Endothelial cell of umbilical vein (primary cell): ENCODE data around the gene RASGRF2. TPM values are rescaled to one million over a fixed set of nuclear protein-coding genes. Genes with fewer than 3 reads are reported as not detected.

Source experiments
- BruUV-seq: library from RNA; stranded (reverse); fragments of 400-500 nt; replicated peaks from 2 replicates; lab custom pipeline; 2021; lab: Mats Ljungman, UMichigan
- CTCF ChIA-PET: fragments of 300-600, 350-600 bp; sonication (Branson Sonifier 250); formaldehyde crosslinking; loops from one replicate; lab custom pipeline; 2021; ENCODE audit warnings: antibody characterized with exemption, inconsistent platforms; lab: Charles Lee
- POLR2A ChIA-PET: fragments of 300-600, 350-600 bp; sonication (Branson Sonifier 250); formaldehyde crosslinking; loops from one replicate; lab custom pipeline; 2021; ENCODE audit warnings: antibody characterized with exemption, inconsistent platforms; lab: Charles Lee
- DNase-seq: peaks from one replicate; pipeline ENCODE4 v3.0.0-alpha.2; 2011; ENCODE audit warnings: low read depth, low spot score
- FAIRE-seq: peaks from 2 replicates; lab custom pipeline; 2011; peaks lifted over from hg19 to GRCh38; lab: Jason Lieb, UNC
- H2AFZ ChIP-seq: 2 replicates; pipeline ENCODE4 v1.6.0; 2012; ENCODE audit warnings: low read depth, low read length, control low read depth, inconsistent platforms
- H3K27ac ChIP-seq: 2 replicates; pipeline ENCODE4 v1.5.1; 2011; ENCODE audit warnings: low read depth, mild to moderate bottlenecking, control low read depth, low read length, moderate library complexity; ENCODE audit not compliant: insufficient read depth
- H3K27me3 ChIP-seq, 2 experiments: 2 replicates each; pipeline versions ENCODE4 v1.6.0 to v1.6.1; 2011; ENCODE audit warnings: low read length in 2 of 2, mixed read lengths in 1 of 2; ENCODE audit not compliant: control insufficient read depth in 2 of 2, insufficient read depth in 2 of 2
- H3K36me3 ChIP-seq, 2 experiments: 2 replicates in 1 of 2; 3 replicates in 1 of 2; pipeline ENCODE4 v1.5.1; 2011; ENCODE audit warnings: low read length in 2 of 2, mild to moderate bottlenecking in 1 of 2, moderate library complexity in 1 of 2; ENCODE audit not compliant: control insufficient read depth in 2 of 2, insufficient read depth in 2 of 2; ENCODE audit errors: extremely low read depth in 1 of 2
- H3K4me1 ChIP-seq: 3 replicates; pipeline ENCODE4 v1.5.1; 2011; ENCODE audit warnings: mild to moderate bottlenecking, low read length; ENCODE audit not compliant: control insufficient read depth, insufficient read depth; ENCODE audit errors: extremely low read depth
- H3K4me2 ChIP-seq: 2 replicates; pipeline ENCODE4 v1.6.1; 2011; ENCODE audit warnings: low read length, control low read depth, mixed read lengths; ENCODE audit not compliant: insufficient read depth
- H3K4me3 ChIP-seq, 3 experiments: fragments of 200-600 bp in 1 of 3; sonication (generic), shearing (Covaris generic) in 1 of 3; replicated peaks in 1 of 3; 2 replicates each; pipeline ENCODE4 v1.5.1; 2011 to 2016; ENCODE audit warnings: control low read depth in 3 of 3, low read length in 3 of 3, mild to moderate bottlenecking in 2 of 3, inconsistent platforms in 1 of 3, low read depth in 1 of 3, moderate library complexity in 1 of 3; ENCODE audit not compliant: insufficient read depth in 1 of 3
- H3K79me2 ChIP-seq: 2 replicates; pipeline ENCODE4 v1.6.0; 2012; ENCODE audit warnings: low read length, inconsistent platforms; ENCODE audit not compliant: control insufficient read depth, insufficient read depth
- H3K9ac ChIP-seq: replicated peaks from 2 replicates; pipeline ENCODE3; 2011; ENCODE audit warnings: low read length, control low read depth; ENCODE audit not compliant: insufficient read depth; ENCODE audit errors: extremely low read depth
- H3K9me1 ChIP-seq: replicated peaks from 3 replicates; pipeline ENCODE4 v1.6.0; 2011; ENCODE audit warnings: mild to moderate bottlenecking, low read length; ENCODE audit not compliant: control insufficient read depth, insufficient read depth; ENCODE audit errors: extremely low read depth
- H3K9me3 ChIP-seq: replicated peaks from 2 replicates; pipeline ENCODE4 v1.5.1; 2012; ENCODE audit warnings: low read length, inconsistent platforms; ENCODE audit not compliant: control insufficient read depth, insufficient read depth
- H4K20me1 ChIP-seq: replicated peaks from 2 replicates; pipeline ENCODE3; 2011; ENCODE audit warnings: mild to moderate bottlenecking, low read length; ENCODE audit not compliant: control insufficient read depth, insufficient read depth; ENCODE audit errors: extremely low read depth
- CTCF ChIP-seq, 2 donors: IDR thresholded peaks; 1 replicate in 1 of 2; 2 replicates in 1 of 2; pipeline ENCODE4 v1.5.1; 2011; ENCODE audit warnings: low read length in 2 of 2, mild to moderate bottlenecking in 2 of 2, moderate library complexity in 2 of 2, control low read depth in 1 of 2, inconsistent platforms in 1 of 2, low read depth in 1 of 2; ENCODE audit not compliant: insufficient read depth in 1 of 2; ENCODE audit errors: extremely low read depth in 1 of 2
- EZH2 ChIP-seq: IDR thresholded peaks from 2 replicates; pipeline ENCODE4 v1.6.1; 2012; ENCODE audit warnings: borderline replicate concordance, low read depth, mild to moderate bottlenecking, moderate library complexity, low read length, inconsistent platforms; ENCODE audit not compliant: severe bottlenecking
- FOS ChIP-seq: IDR thresholded peaks from 2 replicates; pipeline ENCODE4 v1.6.1; 2011; ENCODE audit warnings: mild to moderate bottlenecking, low read length, moderate library complexity, borderline replicate concordance; ENCODE audit not compliant: insufficient read depth
- GATA2 ChIP-seq: IDR thresholded peaks from 2 replicates; pipeline ENCODE4 v1.7.0; 2011; ENCODE audit warnings: low read depth, mild to moderate bottlenecking, moderate library complexity, mixed read lengths, low read length; ENCODE audit not compliant: insufficient read length, insufficient read depth
- JUN ChIP-seq: IDR thresholded peaks from 2 replicates; pipeline ENCODE4 v1.6.1; 2011; ENCODE audit warnings: borderline replicate concordance, low read depth; ENCODE audit not compliant: insufficient read length, insufficient read depth
- MAX ChIP-seq: IDR thresholded peaks from 2 replicates; pipeline ENCODE4 v1.6.1; 2011; ENCODE audit not compliant: insufficient read depth, insufficient read length
- MYC ChIP-seq: IDR thresholded peaks from one replicate; pipeline ENCODE4 v1.6.1; 2011; ENCODE audit warnings: mild to moderate bottlenecking, low read depth, low read length
- POLR2A ChIP-seq: IDR thresholded peaks from 2 replicates; pipeline ENCODE4 v1.6.1; 2012; ENCODE audit warnings: low read depth, mild to moderate bottlenecking, control low read depth, low read length
- POLR2AphosphoS5 ChIP-seq: IDR thresholded peaks from 2 replicates; pipeline ENCODE4 v1.6.1; 2012; ENCODE audit warnings: low read depth, mild to moderate bottlenecking, control low read depth, low read length, moderate library complexity; ENCODE audit not compliant: insufficient read depth
- dilution Hi-C: fragments of 300-500 bp; cut with MboI; formaldehyde crosslinking; loops from one replicate; pipeline ENCODE4 v1.15.0; 2019; ENCODE audit warnings: low sequenced_read_pairs; ENCODE audit not compliant: extremely low pct_ligation_motif_present
- intact Hi-C: fragments of 100-400 bp; cut with micrococcal nuclease; formaldehyde crosslinking; loops from one replicate; pipeline ENCODE4 v1.10.0; 2022
- polyA plus RNA-seq, 4 experiments: library from polyadenylated mRNA; depleted of rRNA in 3 of 4; stranded (reverse) in 3 of 4; unstranded in 1 of 4; fragments of >200 nt; gene quantifications; 2 replicates each; pipeline versions ENCODE4 v1.2.1 to v1.2.3, GENCODE V29; 2011 to 2012; ENCODE audit warnings: missing spikeins in 1 of 4
- total RNA-seq: library from RNA; stranded (reverse); gene quantifications from 2 replicates; pipeline ENCODE4 v1.2.3, GENCODE V29; 2021

Gene RASGRF2
- total and polyA plus RNA-seq, 2 donors (not counting 3 experiments of a cell fraction or from before 2014, with no cell fraction given) = 0.41 to 4.0 TPM

DNA sequence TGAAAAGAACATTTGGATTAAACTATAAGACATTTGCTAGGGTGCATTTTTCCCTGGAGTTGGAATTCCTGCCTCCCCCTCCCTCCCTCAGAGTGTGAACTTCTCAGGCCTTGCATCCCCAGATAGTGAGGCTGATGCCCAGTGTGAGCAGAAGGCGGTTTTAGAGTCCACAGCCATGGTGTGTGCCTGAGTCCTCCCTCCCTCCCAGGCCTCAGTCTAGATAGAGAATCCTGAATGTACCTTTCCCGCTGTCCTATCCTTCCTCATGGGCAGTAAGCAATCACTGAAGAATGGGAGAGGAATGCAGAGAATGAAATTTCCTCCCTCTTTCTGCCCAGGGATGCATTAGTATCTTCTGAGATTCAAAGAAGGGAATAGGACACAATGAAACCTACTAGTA lies 108.5 kb downstream of the RASGRF2 start:
- BruUV-seq = no TSS peak
- no peaks in the 10 kb centered on the region for H3K9me1 ChIP-seq
- no peaks in the 10 kb centered on the region for H3K27me3 ChIP-seq
- dilution Hi-C loops = no loop called here
- H2AFZ ChIP-seq = no peak overlapping the region
- H3K9me3 ChIP-seq = no peaks in the 10 kb centered on the region
- ChIA-PET CTCF (no interaction called here), POLR2A (no interaction called here)
- H3K36me3 ChIP-seq = no peaks in the 10 kb centered on the region
- no peak overlapping the region for H3K9ac ChIP-seq
- H3K4me3 ChIP-seq = no peak overlapping the region
- H3K4me2 ChIP-seq = no peak overlapping the region
- no peak for FAIRE-seq
- no peaks in the 10 kb centered on the region for H4K20me1 ChIP-seq
- no peak for TF ChIP-seq GATA2
- TF ChIP-seq JUN = no peak
- no peak for TF ChIP-seq POLR2AphosphoS5
- H3K79me2 ChIP-seq = no peaks in the 10 kb centered on the region
- intact Hi-C loops = loop anchor here (1.0 kb wide), 2 partner anchors 101 to 108 kb away; partner anchors contain the start of gene RASGRF2
- no peak for DNase-seq
- peaks cover 8% of the 10 kb centered on the region for H3K4me1 ChIP-seq
- peak overlapping the region; percentile 24 for H3K27ac ChIP-seq

DNA sequence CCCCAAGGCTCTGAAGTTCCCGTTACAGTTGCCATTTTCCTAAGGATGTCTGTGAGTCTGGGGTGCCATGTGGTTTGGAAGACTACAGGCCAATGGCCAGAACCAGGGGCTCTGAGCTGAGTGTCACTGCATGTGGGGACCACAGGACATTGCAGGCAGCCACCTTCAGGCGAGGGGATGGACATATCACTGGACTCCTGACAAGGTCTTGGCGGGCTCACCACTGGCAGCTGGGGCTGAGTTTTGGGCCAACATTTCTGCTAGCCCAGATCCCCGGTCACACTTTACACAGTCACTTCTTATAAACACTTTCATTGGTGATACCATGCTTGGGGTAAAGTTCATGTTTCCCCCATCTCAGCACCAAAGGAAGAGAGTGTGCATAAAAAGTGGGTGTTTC lies 109.8 kb downstream of the RASGRF2 start:
- H3K79me2 ChIP-seq = no peaks in the 10 kb centered on the region
- no peaks in the 10 kb centered on the region for H3K36me3 ChIP-seq
- H3K9me1 ChIP-seq = no peaks in the 10 kb centered on the region
- H3K9ac ChIP-seq = no peak overlapping the region
- dilution Hi-C loops (no loop called here), intact Hi-C loops (no loop called here)
- no peaks in the 10 kb centered on the region for H3K9me3 ChIP-seq
- BruUV-seq = no TSS peak
- POLR2A ChIA-PET = no interaction called here
- no peak for DNase-seq
- H3K4me2 ChIP-seq = no peak overlapping the region
- TF ChIP-seq POLR2AphosphoS5 = no peak
- no peak for TF ChIP-seq FOS
- TF ChIP-seq MYC = no peak
- no peak for TF ChIP-seq EZH2
- TF ChIP-seq GATA2 = no peak
- TF ChIP-seq CTCF (IDR thresholded peaks at IDR 0.05; ENCODE audit: extremely low read depth in 1 of 2, insufficient read depth in 1 of 2, low read depth in 1 of 2, low read length in 2 of 2) = no peak
- TF ChIP-seq JUN = no peak
- TF ChIP-seq POLR2A = no peak
- TF ChIP-seq MAX = no peak
- CTCF ChIA-PET = no interaction called here
- H3K27ac ChIP-seq = no peak overlapping the region
- H3K4me1 ChIP-seq = peaks cover 8% of the 10 kb centered on the region
- no peak overlapping the region for H3K4me3 ChIP-seq
- no peaks in the 10 kb centered on the region for H4K20me1 ChIP-seq
- no peak overlapping the region for H2AFZ ChIP-seq
- H3K27me3 ChIP-seq = no peaks in the 10 kb centered on the region
- FAIRE-seq = no peak
